Measurements from ENCODE around the gene FTHL17.

The FTHL17 gene

GRCh38 chrX:31093639-31093975, 21.8 kb upstream of the FTHL17 start:
- Histone ChIP-seq H2BK5ac (ENCODE audit: low read depth, low read length, poor library complexity) (no peak overlapping the region), H4K91ac (ENCODE audit: low read depth, low read length) (no peak overlapping the region), H3K14ac (ENCODE audit: low read length) (no peak overlapping the region), H3K23ac (ENCODE audit: low read length) (no peak overlapping the region), H4K12ac (ENCODE audit: low read depth, low read length) (no peak overlapping the region), H2BK12ac (ENCODE audit: low read length) (no peak overlapping the region), H3K36me3 (ENCODE audit: control insufficient read depth in 1 of 2, insufficient read depth in 2 of 2, low read length in 2 of 2) (no peaks in the 10 kb centered on the region), H3K9ac (ENCODE audit: low read length) (no peak overlapping the region), H3K27ac (ENCODE audit: low read depth, low read length) (no peak overlapping the region), H2AFZ (ENCODE audit: insufficient read depth, low read length, poor library complexity) (no peak overlapping the region), H3K4ac (ENCODE audit: low read depth, low read length) (no peak overlapping the region), H3K79me2 (ENCODE audit: control insufficient read depth, insufficient read depth, low read length, poor library complexity) (no peaks in the 10 kb centered on the region), H3K27me3 (ENCODE audit: insufficient read depth, low read length) (no peaks in the 10 kb centered on the region), H3K9me3 (ENCODE audit: insufficient read depth, low read depth, low read length) (no peaks in the 10 kb centered on the region), H3K79me1 (ENCODE audit: low read length) (no peaks in the 10 kb centered on the region), H2BK120ac (ENCODE audit: insufficient read depth, low read length, poor library complexity) (no peak overlapping the region), H3K4me1 (ENCODE audit: control insufficient read depth in 1 of 2, insufficient read depth in 2 of 2, low read length in 2 of 2) (no peaks in the 10 kb centered on the region), H2AK5ac (ENCODE audit: low read length) (no peak overlapping the region), H4K8ac (ENCODE audit: low read depth, low read length) (no peak overlapping the region), H3K18ac (ENCODE audit: low read length) (no peak overlapping the region), H3K4me2 (ENCODE audit: low read length) (no peak overlapping the region), H3K4me3 (ENCODE audit: low read depth, low read length) (no peak overlapping the region)
- no peak for DNase-seq
- no CpG with 5 or more reads among the region's 4 CpGs for WGBS (ENCODE audit: extremely low coverage, insufficient coverage, insufficient read length)

- H4K8ac ChIP-seq (ENCODE audit: low read depth, low read length): no peak overlapping the region
- H3K4me1 ChIP-seq (ENCODE audit: control insufficient read depth in 1 of 2, insufficient read depth in 2 of 2, low read length in 2 of 2): no peaks in the 10 kb centered on the region
- no peaks in the 10 kb centered on the region for H3K36me3 ChIP-seq (ENCODE audit: control insufficient read depth in 1 of 2, insufficient read depth in 2 of 2, low read length in 2 of 2)
- H2BK120ac ChIP-seq (ENCODE audit: insufficient read depth, low read length, poor library complexity): no peak overlapping the region
- H3K9me3 ChIP-seq (ENCODE audit: insufficient read depth, low read depth, low read length): no peaks in the 10 kb centered on the region
- H2AFZ ChIP-seq (ENCODE audit: insufficient read depth, low read length, poor library complexity): no peak overlapping the region
- H3K27ac ChIP-seq (ENCODE audit: low read depth, low read length): no peak overlapping the region
- no peaks in the 10 kb centered on the region for H3K79me1 ChIP-seq (ENCODE audit: low read length)
- H3K79me2 ChIP-seq (ENCODE audit: control insufficient read depth, insufficient read depth, low read length, poor library complexity): no peaks in the 10 kb centered on the region
- no peak overlapping the region for H4K91ac ChIP-seq (ENCODE audit: low read depth, low read length)
- no peak overlapping the region for H3K4me3 ChIP-seq (ENCODE audit: low read depth, low read length)
- H3K18ac ChIP-seq (ENCODE audit: low read length): no peak overlapping the region
- no peak overlapping the region for H3K9ac ChIP-seq (ENCODE audit: low read length)
- no peak overlapping the region for H3K14ac ChIP-seq (ENCODE audit: low read length)
- no peak overlapping the region for H2BK5ac ChIP-seq (ENCODE audit: low read depth, low read length, poor library complexity)
- no peak overlapping the region for H3K4me2 ChIP-seq (ENCODE audit: low read length)
- no peak overlapping the region for H2BK12ac ChIP-seq (ENCODE audit: low read length)
- H3K23ac ChIP-seq (ENCODE audit: low read length): no peak overlapping the region
- no peaks in the 10 kb centered on the region for H3K27me3 ChIP-seq (ENCODE audit: insufficient read depth, low read length)
- DNase-seq: no peak
- no peak overlapping the region for H2AK5ac ChIP-seq (ENCODE audit: low read length)
- WGBS (ENCODE audit: extremely low coverage, insufficient coverage, insufficient read length): no CpG with 5 or more reads among the region's 3 CpGs
- H4K12ac ChIP-seq (ENCODE audit: low read depth, low read length): no peak overlapping the region
- H3K4ac ChIP-seq (ENCODE audit: low read depth, low read length): no peak overlapping the region
Observed at GRCh38 chrX:31092970-31093638, 21.3 kb upstream of the FTHL17 start.

DNA sequence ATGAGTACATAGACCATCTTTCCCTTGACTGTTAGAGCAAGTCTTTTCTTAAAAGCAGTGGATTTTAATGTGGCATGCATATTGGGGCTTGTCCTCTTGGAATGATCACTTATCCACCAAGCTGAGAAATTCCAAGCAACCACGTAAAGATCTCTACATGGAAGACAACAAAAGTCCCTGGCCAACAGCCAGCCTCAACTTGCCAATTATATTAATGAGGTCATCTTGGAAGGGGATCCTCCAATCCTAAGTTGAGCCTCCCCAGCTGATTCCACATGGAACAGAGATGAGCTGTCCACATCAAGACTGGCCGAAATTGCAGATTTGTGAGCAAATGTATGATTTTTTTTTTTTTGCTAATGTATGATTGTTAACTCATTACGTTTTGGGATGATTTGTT, 20.6 kb upstream of the FTHL17 start:
- H3K79me2 ChIP-seq (ENCODE audit: control insufficient read depth, insufficient read depth, low read length, poor library complexity): no peaks in the 10 kb centered on the region
- no peak overlapping the region for H3K18ac ChIP-seq (ENCODE audit: low read length)
- no peak overlapping the region for H4K12ac ChIP-seq (ENCODE audit: low read depth, low read length)
- H3K4ac ChIP-seq (ENCODE audit: low read depth, low read length): no peak overlapping the region
- no peaks in the 10 kb centered on the region for H3K36me3 ChIP-seq (ENCODE audit: control insufficient read depth in 1 of 2, insufficient read depth in 2 of 2, low read length in 2 of 2)
- H3K9me3 ChIP-seq (ENCODE audit: insufficient read depth, low read depth, low read length): no peaks in the 10 kb centered on the region
- WGBS (ENCODE audit: extremely low coverage, insufficient coverage, insufficient read length): no CpG with 5 or more reads among the region's 3 CpGs
- no peak overlapping the region for H4K8ac ChIP-seq (ENCODE audit: low read depth, low read length)
- no peak overlapping the region for H3K9ac ChIP-seq (ENCODE audit: low read length)
- H3K4me1 ChIP-seq (ENCODE audit: control insufficient read depth in 1 of 2, insufficient read depth in 2 of 2, low read length in 2 of 2): no peaks in the 10 kb centered on the region
- DNase-seq: no peak
- H3K4me3 ChIP-seq (ENCODE audit: low read depth, low read length): no peak overlapping the region
- H2AK5ac ChIP-seq (ENCODE audit: low read length): no peak overlapping the region
- H2BK120ac ChIP-seq (ENCODE audit: insufficient read depth, low read length, poor library complexity): no peak overlapping the region
- no peak overlapping the region for H3K23ac ChIP-seq (ENCODE audit: low read length)
- H4K91ac ChIP-seq (ENCODE audit: low read depth, low read length): no peak overlapping the region
- H3K14ac ChIP-seq (ENCODE audit: low read length): no peak overlapping the region
- no peak overlapping the region for H2BK5ac ChIP-seq (ENCODE audit: low read depth, low read length, poor library complexity)
- no peak overlapping the region for H3K27ac ChIP-seq (ENCODE audit: low read depth, low read length)
- H3K4me2 ChIP-seq (ENCODE audit: low read length): no peak overlapping the region
- H3K27me3 ChIP-seq (ENCODE audit: insufficient read depth, low read length): no peaks in the 10 kb centered on the region
- H2BK12ac ChIP-seq (ENCODE audit: low read length): no peak overlapping the region
- no peaks in the 10 kb centered on the region for H3K79me1 ChIP-seq (ENCODE audit: low read length)
- no peak overlapping the region for H2AFZ ChIP-seq (ENCODE audit: insufficient read depth, low read length, poor library complexity)

GRCh38 chrX:31091819-31092218, 20.0 kb upstream of the FTHL17 start:
- Histone ChIP-seq H3K27me3 (ENCODE audit: insufficient read depth, low read length) (no peaks in the 10 kb centered on the region), H3K27ac (ENCODE audit: low read depth, low read length) (no peak overlapping the region), H4K8ac (ENCODE audit: low read depth, low read length) (no peak overlapping the region), H2AK5ac (ENCODE audit: low read length) (no peak overlapping the region), H3K14ac (ENCODE audit: low read length) (no peak overlapping the region), H2BK120ac (ENCODE audit: insufficient read depth, low read length, poor library complexity) (no peak overlapping the region), H3K23ac (ENCODE audit: low read length) (no peak overlapping the region), H3K4ac (ENCODE audit: low read depth, low read length) (no peak overlapping the region), H4K91ac (ENCODE audit: low read depth, low read length) (no peak overlapping the region), H3K4me1 (ENCODE audit: control insufficient read depth in 1 of 2, insufficient read depth in 2 of 2, low read length in 2 of 2) (no peaks in the 10 kb centered on the region), H3K4me2 (ENCODE audit: low read length) (no peak overlapping the region), H2AFZ (ENCODE audit: insufficient read depth, low read length, poor library complexity) (no peak overlapping the region), H3K36me3 (ENCODE audit: control insufficient read depth in 1 of 2, insufficient read depth in 2 of 2, low read length in 2 of 2) (no peaks in the 10 kb centered on the region), H3K9me3 (ENCODE audit: insufficient read depth, low read depth, low read length) (no peaks in the 10 kb centered on the region), H3K79me2 (ENCODE audit: control insufficient read depth, insufficient read depth, low read length, poor library complexity) (no peaks in the 10 kb centered on the region), H2BK12ac (ENCODE audit: low read length) (no peak overlapping the region), H3K79me1 (ENCODE audit: low read length) (no peaks in the 10 kb centered on the region), H4K12ac (ENCODE audit: low read depth, low read length) (no peak overlapping the region), H3K4me3 (ENCODE audit: low read depth, low read length) (no peak overlapping the region), H2BK5ac (ENCODE audit: low read depth, low read length, poor library complexity) (no peak overlapping the region), H3K9ac (ENCODE audit: low read length) (no peak overlapping the region), H3K18ac (ENCODE audit: low read length) (no peak overlapping the region)
- DNase-seq: no peak
- no CpG with 5 or more reads among the region's 1 CpG for WGBS (ENCODE audit: extremely low coverage, insufficient coverage, insufficient read length)

All from trophoblast cell (in vitro differentiated cells and primary cell).